Fibroblast of lung (primary cell): Measurements from ENCODE around the gene G0S2.

ENCODE experiments used
- CTCF ChIP-seq, 2 donors: IDR thresholded peaks in 1 of 2; conservative IDR thresholded peaks in 1 of 2; 1 replicate in 1 of 2; 2 replicates in 1 of 2; pipeline ENCODE4 v1.5.1; 2011 to 2012; ENCODE audit warnings: low read length in 2 of 2, control low read depth in 1 of 2, inconsistent platforms in 1 of 2, low read depth in 1 of 2, mild to moderate bottlenecking in 1 of 2
- EZH2 ChIP-seq: IDR thresholded peaks from 2 replicates; pipeline ENCODE4 v1.5.1; 2012; ENCODE audit warnings: low read length, control low read depth, mild to moderate bottlenecking; ENCODE audit errors: missing control alignments

- TF ChIP-seq CTCF (conservative IDR thresholded peaks at IDR 0.05 in 1 of 2, IDR thresholded peaks at IDR 0.05 in 1 of 2; ENCODE audit: low read depth in 1 of 2, low read length in 2 of 2) (no peak), EZH2 (no peak)
These were observed 33.4 kb upstream of the G0S2 start for GRCh38 chr1:209641832-209642172.
